CD4-positive, alpha-beta T cell (primary cell): Measurements from ENCODE around the gene SCRN2. TPM values are rescaled to one million over a fixed set of nuclear protein-coding genes. Genes with fewer than 3 reads are reported as not detected.
A peak's percentile ranks its signal among the peaks of the same experiment; 100 is the strongest.

Experiments
- ATAC-seq: fragments of 200-7000 bp; cut with Tn5 transposase; one replicate; pipeline ENCODE4 v1.10.0; 2022; ENCODE audit warnings: mild to moderate bottlenecking; ENCODE audit not compliant: poor library complexity
- CTCF ChIA-PET: fragments of 350-600 bp; sonication (Branson Sonifier 250); formaldehyde crosslinking; loops from one replicate; lab custom pipeline; 2021; ENCODE audit warnings: antibody characterized with exemption, inconsistent platforms; lab: Charles Lee
- POLR2A ChIA-PET: fragments of 350-600 bp; sonication (Branson Sonifier 250); formaldehyde crosslinking; loops from one replicate; lab custom pipeline; 2021; ENCODE audit warnings: antibody characterized with exemption, inconsistent platforms; lab: Charles Lee
- DNase-seq, 14 experiments: peaks; one replicate each; pipeline ENCODE4 v3.0.0-alpha.2; 2013 to 2020; ENCODE audit warnings: mixed read lengths in 2 of 14
- H3K27ac ChIP-seq, 2 donors: one replicate each; pipeline versions ENCODE4 v1.5.1 to v1.7.0; 2013; ENCODE audit warnings: low read length in 2 of 2, low read depth in 1 of 2, mild to moderate bottlenecking in 1 of 2
- H3K27me3 ChIP-seq, 2 experiments: 1 replicate in 1 of 2; 2 replicates in 1 of 2; pipeline versions ENCODE4 v1.6.1 to v1.7.0; 2013; ENCODE audit warnings: low read length in 2 of 2, control low read depth in 1 of 2, mild to moderate bottlenecking in 1 of 2, moderate library complexity in 1 of 2; ENCODE audit not compliant: insufficient read depth in 2 of 2, control insufficient read depth in 1 of 2
- H3K36me3 ChIP-seq: one replicate; pipeline ENCODE4 v1.6.1; 2013; ENCODE audit warnings: low read length, control low read depth; ENCODE audit not compliant: insufficient read depth
- H3K4me1 ChIP-seq: one replicate; pipeline ENCODE4 v1.6.1; 2013; ENCODE audit warnings: low read length, control low read depth; ENCODE audit not compliant: insufficient read depth
- H3K4me3 ChIP-seq: one replicate; pipeline ENCODE4 v1.5.1; 2013; ENCODE audit warnings: mild to moderate bottlenecking, low read length, moderate library complexity
- H3K9me3 ChIP-seq, 2 experiments: 1 replicate in 1 of 2; 2 replicates in 1 of 2; pipeline versions ENCODE4 v1.6.1 to v1.7.0; 2013; ENCODE audit warnings: low read length in 2 of 2, mild to moderate bottlenecking in 2 of 2, control low read depth in 1 of 2, moderate library complexity in 1 of 2; ENCODE audit not compliant: control insufficient read depth in 1 of 2, insufficient read depth in 1 of 2
- H3K27ac Mint-ChIP-seq: one replicate; pipeline ENCODE4 v1.8.0; 2020; ENCODE audit warnings: mixed read lengths
- H3K27me3 Mint-ChIP-seq: one replicate; pipeline ENCODE4 v1.8.0; 2021; ENCODE audit warnings: mixed read lengths
- H3K36me3 Mint-ChIP-seq: one replicate; pipeline ENCODE4 v1.8.0; 2021; ENCODE audit warnings: low read depth, mixed read lengths
- H3K4me1 Mint-ChIP-seq: one replicate; pipeline ENCODE4 v1.8.0; 2021; ENCODE audit warnings: low read depth, mixed read lengths
- H3K4me3 Mint-ChIP-seq: one replicate; pipeline ENCODE4 v1.8.0; 2020; ENCODE audit warnings: mild to moderate bottlenecking, mixed read lengths
- H3K9me3 Mint-ChIP-seq: one replicate; pipeline ENCODE4 v1.8.0; 2020; ENCODE audit warnings: mixed read lengths
- intact Hi-C, 2 experiments: fragments of 100-400 bp; cut with DNase I in 1 of 2; cut with micrococcal nuclease in 1 of 2; formaldehyde crosslinking; loops; one replicate each; pipeline versions ENCODE4 v1.15.1 to v1.9.0; 2023 to 2025; cut with DNase I, micrococcal nuclease
- total RNA-seq, 174 experiments: library from RNA in 2 of 174; stranded (reverse) in 2 of 174; gene quantifications; one replicate each; pipeline ENCODE4 v1.2.3 and lab custom pipeline; 2021 to 2026
- TF ChIP-seq, protein P1 (sequence below): fragments of 200-600 bp; IDR thresholded peaks from one replicate; pipeline ENCODE4 v1.8.0; 2022; ENCODE audit warnings: antibody characterized with exemption, mild to moderate bottlenecking

The SCRN2 gene
- total RNA-seq, 2 experiments from 2014 or later, result 15.3 to 17.2 TPM

DNA sequence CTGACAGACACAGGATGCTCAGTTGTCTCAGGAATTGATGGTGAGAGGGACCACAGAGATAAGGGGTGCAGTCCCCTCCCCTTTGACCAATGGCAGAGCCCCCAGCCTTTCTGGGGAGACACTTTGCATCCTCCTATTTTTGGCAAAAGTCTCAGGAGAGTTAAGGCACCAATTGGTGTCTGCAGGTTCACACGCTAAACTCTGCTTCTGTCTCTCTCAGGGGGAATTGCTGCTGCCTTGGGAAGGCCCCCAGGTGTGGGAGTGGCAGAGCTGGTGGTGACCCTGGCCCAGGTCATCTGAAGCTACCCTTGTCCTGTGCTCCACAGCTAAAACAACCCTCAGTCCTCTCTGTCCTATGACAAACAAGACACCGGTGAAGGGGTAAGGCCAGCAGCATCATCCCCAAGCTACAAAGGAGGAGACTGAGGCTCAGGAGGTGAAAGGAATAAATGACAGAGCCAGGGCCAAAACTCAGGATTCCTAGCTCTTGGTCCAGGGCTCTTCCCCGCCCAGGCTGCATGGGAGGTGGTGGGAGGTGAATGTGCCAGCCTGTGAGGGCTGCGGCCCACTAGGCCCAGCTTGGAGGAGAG is 39.8 kb downstream of the SCRN2 start:
- no peak overlapping the region for H3K4me3 ChIP-seq
- no peaks in the 10 kb centered on the region for H3K9me3 Mint-ChIP-seq
- DNase-seq (no peak), ATAC-seq (no peak)
- no peaks in the 10 kb centered on the region for H3K36me3 Mint-ChIP-seq
- peaks cover 4% of the 10 kb centered on the region for H3K27me3 Mint-ChIP-seq
- H3K4me3 Mint-ChIP-seq, result no peak overlapping the region
- ChIA-PET CTCF (interaction anchor here (1.2 kb wide), 1 partner anchor 44 kb away, joined by 4 read pairs; no protein-coding TSS in a partner anchor), POLR2A (no interaction called here)
- no peaks in the 10 kb centered on the region for H3K4me1 Mint-ChIP-seq
- no peak overlapping the region for H3K27ac Mint-ChIP-seq
- H3K4me1 ChIP-seq, result peaks cover 5% of the 10 kb centered on the region
- TF ChIP-seq, protein P1, sequence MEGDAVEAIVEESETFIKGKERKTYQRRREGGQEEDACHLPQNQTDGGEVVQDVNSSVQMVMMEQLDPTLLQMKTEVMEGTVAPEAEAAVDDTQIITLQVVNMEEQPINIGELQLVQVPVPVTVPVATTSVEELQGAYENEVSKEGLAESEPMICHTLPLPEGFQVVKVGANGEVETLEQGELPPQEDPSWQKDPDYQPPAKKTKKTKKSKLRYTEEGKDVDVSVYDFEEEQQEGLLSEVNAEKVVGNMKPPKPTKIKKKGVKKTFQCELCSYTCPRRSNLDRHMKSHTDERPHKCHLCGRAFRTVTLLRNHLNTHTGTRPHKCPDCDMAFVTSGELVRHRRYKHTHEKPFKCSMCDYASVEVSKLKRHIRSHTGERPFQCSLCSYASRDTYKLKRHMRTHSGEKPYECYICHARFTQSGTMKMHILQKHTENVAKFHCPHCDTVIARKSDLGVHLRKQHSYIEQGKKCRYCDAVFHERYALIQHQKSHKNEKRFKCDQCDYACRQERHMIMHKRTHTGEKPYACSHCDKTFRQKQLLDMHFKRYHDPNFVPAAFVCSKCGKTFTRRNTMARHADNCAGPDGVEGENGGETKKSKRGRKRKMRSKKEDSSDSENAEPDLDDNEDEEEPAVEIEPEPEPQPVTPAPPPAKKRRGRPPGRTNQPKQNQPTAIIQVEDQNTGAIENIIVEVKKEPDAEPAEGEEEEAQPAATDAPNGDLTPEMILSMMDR, result no peak
- no peak overlapping the region for H3K27ac ChIP-seq
- H3K36me3 ChIP-seq, result no peaks in the 10 kb centered on the region
- H3K9me3 ChIP-seq, result no peaks in the 10 kb centered on the region
- intact Hi-C loops, result loop anchor here in 1 of 2 experiments (5.0 kb wide), 1 partner anchor 104 kb away; no protein-coding TSS in a partner anchor
- no peaks in the 10 kb centered on the region for H3K27me3 ChIP-seq

DNA sequence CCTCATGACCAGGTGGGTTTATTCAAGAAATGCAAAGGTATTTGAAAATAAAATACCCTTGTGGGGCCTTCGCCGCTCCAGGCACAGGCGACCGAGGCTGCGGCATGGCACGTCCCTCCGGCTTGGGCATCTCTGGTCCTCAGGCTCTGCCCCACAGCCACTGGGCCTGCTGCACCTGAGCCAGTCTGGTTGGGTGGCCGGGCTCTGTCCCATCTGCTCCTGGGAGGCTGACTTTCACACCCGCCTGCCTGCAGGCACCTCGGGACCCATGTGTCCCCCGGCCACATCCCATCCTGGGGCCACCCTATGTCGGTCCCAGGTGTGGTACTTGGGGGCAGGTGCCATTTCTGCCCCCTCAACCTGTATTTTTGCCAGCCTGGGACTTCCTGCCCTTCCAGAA is 40.4 kb downstream of the SCRN2 start:
- intact Hi-C loops, result loop anchor here in 1 of 2 experiments (5.0 kb wide), 1 partner anchor 103 kb away; no protein-coding TSS in a partner anchor
- Mint-ChIP-seq H3K4me1 (no peaks in the 10 kb centered on the region), H3K36me3 (no peaks in the 10 kb centered on the region), H3K4me3 (no peak overlapping the region), H3K9me3 (no peaks in the 10 kb centered on the region), H3K27ac (no peak overlapping the region), H3K27me3 (peaks cover 4% of the 10 kb centered on the region)
- ATAC-seq (no peak), DNase-seq (peak in 1 of 14 experiments; percentile 8)
- H3K4me1 ChIP-seq, result peaks cover 5% of the 10 kb centered on the region
- no peak overlapping the region for H3K4me3 ChIP-seq
- H3K27me3 ChIP-seq, result no peaks in the 10 kb centered on the region
- H3K36me3 ChIP-seq, result no peaks in the 10 kb centered on the region
- CTCF ChIA-PET, result no interaction called here
- H3K9me3 ChIP-seq, result no peaks in the 10 kb centered on the region
- no peak overlapping the region for H3K27ac ChIP-seq
- TF ChIP-seq, protein P1, result no peak
- POLR2A ChIA-PET, result no interaction called here

DNA sequence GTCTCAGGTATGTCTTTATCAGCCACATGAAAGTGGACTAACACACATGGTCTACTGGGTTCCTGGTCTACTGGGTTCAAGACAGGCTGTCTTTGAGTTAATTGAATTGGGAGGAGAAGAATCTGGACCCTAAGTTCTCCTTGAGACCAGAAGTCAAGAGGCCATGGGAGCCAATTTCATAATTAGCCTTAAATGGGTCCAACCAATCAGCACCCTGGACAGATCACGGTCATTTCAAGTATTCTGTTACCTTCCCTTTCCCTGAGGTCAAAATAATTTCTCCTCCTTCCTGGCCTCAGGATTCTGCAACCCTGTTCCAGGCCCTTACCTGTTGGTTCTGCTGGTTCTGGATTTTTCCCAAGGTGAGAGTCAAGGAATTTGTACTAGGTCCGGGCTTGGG is 43.3 kb downstream of the SCRN2 start:
- Mint-ChIP-seq H3K27ac (no peak overlapping the region), H3K27me3 (peaks cover 33% of the 10 kb centered on the region), H3K9me3 (no peaks in the 10 kb centered on the region), H3K4me1 (no peaks in the 10 kb centered on the region), H3K36me3 (no peaks in the 10 kb centered on the region), H3K4me3 (no peak overlapping the region)
- Histone ChIP-seq H3K27me3 (peaks cover 4 to 11% of the 10 kb centered on the region in 2 experiments), H3K27ac (no peak overlapping the region), H3K4me1 (peaks cover 5% of the 10 kb centered on the region), H3K9me3 (no peaks in the 10 kb centered on the region), H3K4me3 (no peak overlapping the region), H3K36me3 (no peaks in the 10 kb centered on the region)
- TF ChIP-seq, protein P1, result no peak
- ChIA-PET POLR2A (interaction anchor here (0.6 kb wide), 1 partner anchor 17 kb away, joined by 3 read pairs; no protein-coding TSS in a partner anchor), CTCF (no interaction called here)
- DNase-seq (no peak), ATAC-seq (no peak)
- intact Hi-C loops, result no loop called here
